Lower leg skin (tissue), 3 donors: ENCODE results near the gene PATL2.

Source experiments
- POLR2A ChIP-seq, 2 donors: fragments of 450-650 bp; IDR thresholded peaks; one replicate each; pipeline ENCODE4 v1.6.1; 2016 to 2017; ENCODE audit warnings: antibody characterized with exemption in 2 of 2, mild to moderate bottlenecking in 1 of 2, moderate library complexity in 1 of 2
- TF ChIP-seq, protein P1 (sequence below), 3 donors: fragments of 450-650 bp; IDR thresholded peaks; one replicate each; pipeline ENCODE4 v1.5.1; 2016; ENCODE audit warnings: antibody characterized with exemption in 3 of 3, mild to moderate bottlenecking in 3 of 3, moderate library complexity in 2 of 3

GRCh38 chr15:44715797-44716334 lies 4.7 kb upstream of the PATL2 start:
- TF ChIP-seq POLR2A (IDR thresholded peaks at IDR 0.05) = no peak
- TF ChIP-seq, protein P1, sequence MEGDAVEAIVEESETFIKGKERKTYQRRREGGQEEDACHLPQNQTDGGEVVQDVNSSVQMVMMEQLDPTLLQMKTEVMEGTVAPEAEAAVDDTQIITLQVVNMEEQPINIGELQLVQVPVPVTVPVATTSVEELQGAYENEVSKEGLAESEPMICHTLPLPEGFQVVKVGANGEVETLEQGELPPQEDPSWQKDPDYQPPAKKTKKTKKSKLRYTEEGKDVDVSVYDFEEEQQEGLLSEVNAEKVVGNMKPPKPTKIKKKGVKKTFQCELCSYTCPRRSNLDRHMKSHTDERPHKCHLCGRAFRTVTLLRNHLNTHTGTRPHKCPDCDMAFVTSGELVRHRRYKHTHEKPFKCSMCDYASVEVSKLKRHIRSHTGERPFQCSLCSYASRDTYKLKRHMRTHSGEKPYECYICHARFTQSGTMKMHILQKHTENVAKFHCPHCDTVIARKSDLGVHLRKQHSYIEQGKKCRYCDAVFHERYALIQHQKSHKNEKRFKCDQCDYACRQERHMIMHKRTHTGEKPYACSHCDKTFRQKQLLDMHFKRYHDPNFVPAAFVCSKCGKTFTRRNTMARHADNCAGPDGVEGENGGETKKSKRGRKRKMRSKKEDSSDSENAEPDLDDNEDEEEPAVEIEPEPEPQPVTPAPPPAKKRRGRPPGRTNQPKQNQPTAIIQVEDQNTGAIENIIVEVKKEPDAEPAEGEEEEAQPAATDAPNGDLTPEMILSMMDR (IDR thresholded peaks at IDR 0.05) = no peak
